MM.1S (cell line): Measurements from ENCODE around the gene DOCK4.

Source experiments
- DNase-seq: peaks from one replicate; pipeline ENCODE4 v3.0.0-alpha.2; 2015
- H2AFZ ChIP-seq: fragments of 300-600 bp; sonication (generic); 2 replicates; pipeline ENCODE4 v1.6.0; 2016; ENCODE audit warnings: antibody characterized with exemption, low read length
- H3F3A ChIP-seq: fragments of 300-600 bp; sonication (generic); 2 replicates; pipeline ENCODE4 v1.6.1; 2016; ENCODE audit warnings: mild to moderate bottlenecking, antibody characterized with exemption, low read length, moderate library complexity, mixed read lengths; ENCODE audit not compliant: insufficient read depth
- H3K27ac ChIP-seq: fragments of 300-600 bp; sonication (generic); 2 replicates; pipeline ENCODE4 v1.5.1; 2016; ENCODE audit warnings: mild to moderate bottlenecking, low read length
- H3K27me3 ChIP-seq: fragments of 300-600 bp; sonication (generic); replicated peaks from 2 replicates; pipeline ENCODE4 v1.6.0; 2016; ENCODE audit warnings: low read length; ENCODE audit not compliant: insufficient read depth
- H3K36me3 ChIP-seq: fragments of 300-600 bp; sonication (generic); replicated peaks from 2 replicates; pipeline ENCODE4 v1.6.1; 2016; ENCODE audit warnings: mild to moderate bottlenecking, low read length, mixed read lengths; ENCODE audit not compliant: insufficient read depth
- H3K4me1 ChIP-seq: fragments of 300-600 bp; sonication (generic); 2 replicates; pipeline ENCODE4 v1.6.1; 2016; ENCODE audit warnings: low read length, mixed read lengths
- H3K4me2 ChIP-seq: fragments of 300-600 bp; sonication (generic); 2 replicates; pipeline ENCODE4 v1.6.0; 2016; ENCODE audit warnings: low read depth, low read length
- H3K4me3 ChIP-seq: fragments of 300-600 bp; sonication (generic); 2 replicates; pipeline ENCODE4 v1.5.1; 2016; ENCODE audit warnings: low read length, mixed read lengths
- H3K79me2 ChIP-seq: fragments of 300-600 bp; sonication (generic); 2 replicates; pipeline ENCODE4 v1.6.1; 2016; ENCODE audit warnings: mixed run types, low read length, mixed read lengths
- H3K9ac ChIP-seq: fragments of 300-600 bp; sonication (generic); 2 replicates; pipeline ENCODE4 v1.6.1; 2016; ENCODE audit warnings: low read length, mixed read lengths
- H3K9me2 ChIP-seq: fragments of 300-600 bp; sonication (generic); replicated peaks from 2 replicates; pipeline ENCODE4 v1.6.1; 2016; ENCODE audit warnings: mild to moderate bottlenecking, low read length, mixed read lengths; ENCODE audit not compliant: insufficient read depth
- H3K9me3 ChIP-seq: fragments of 300-600 bp; sonication (generic); replicated peaks from 2 replicates; pipeline ENCODE4 v1.6.1; 2016; ENCODE audit warnings: mild to moderate bottlenecking, low read length, mixed read lengths; ENCODE audit not compliant: insufficient read depth
- H4K20me1 ChIP-seq: fragments of 300-600 bp; sonication (generic); 2 replicates; pipeline ENCODE4 v1.6.1; 2016; ENCODE audit warnings: mild to moderate bottlenecking, low read length, moderate library complexity, mixed read lengths; ENCODE audit not compliant: insufficient read depth
- CTCF ChIP-seq: fragments of 300-600 bp; sonication (generic); IDR thresholded peaks from 2 replicates; pipeline ENCODE4 v1.5.1; 2016; ENCODE audit warnings: antibody characterized with exemption, low read length, mixed read lengths
- EZH2 ChIP-seq: fragments of 300-600 bp; sonication (generic); optimal IDR thresholded peaks from 2 replicates; pipeline ENCODE3; 2017; ENCODE audit warnings: low read depth, mild to moderate bottlenecking, antibody characterized with exemption, low read length, mixed read lengths
- EZH2phosphoT487 ChIP-seq: fragments of 300-600 bp; sonication (generic); IDR thresholded peaks from 2 replicates; pipeline ENCODE4 v1.6.1; 2018; ENCODE audit warnings: antibody characterized with exemption, low read length

The DOCK4 gene

GRCh38 chr7:112052498-112052897 lies 153.7 kb downstream of the DOCK4 start:
- no peak overlapping the region for H3K27ac ChIP-seq
- no peaks in the 10 kb centered on the region for H3K9me3 ChIP-seq
- no peak overlapping the region for H3K9ac ChIP-seq
- no peaks in the 10 kb centered on the region for H3K9me2 ChIP-seq
- H2AFZ ChIP-seq, result no peak overlapping the region
- peaks cover 10% of the 10 kb centered on the region; the same call in 1 of the 2 replicates for H3F3A ChIP-seq
- H4K20me1 ChIP-seq, result no peaks in the 10 kb centered on the region
- H3K4me3 ChIP-seq, result no peak overlapping the region
- H3K4me2 ChIP-seq, result no peak overlapping the region
- DNase-seq, result no peak
- H3K79me2 ChIP-seq, result peaks cover 80% of the 10 kb centered on the region
- no peak for TF ChIP-seq CTCF
- no peak for TF ChIP-seq EZH2phosphoT487
- TF ChIP-seq EZH2, result no peak
- H3K36me3 ChIP-seq, result no peaks in the 10 kb centered on the region
- H3K27me3 ChIP-seq, result no peaks in the 10 kb centered on the region
- peaks cover 32% of the 10 kb centered on the region for H3K4me1 ChIP-seq

- Histone ChIP-seq H3K27me3 (no peaks in the 10 kb centered on the region), H4K20me1 (no peaks in the 10 kb centered on the region), H3K36me3 (no peaks in the 10 kb centered on the region), H3K4me2 (no peak overlapping the region), H3K9me2 (no peaks in the 10 kb centered on the region), H3F3A (no peaks in the 10 kb centered on the region), H3K4me1 (peaks cover 13% of the 10 kb centered on the region), H3K4me3 (no peak overlapping the region), H2AFZ (no peak overlapping the region), H3K79me2 (peaks cover 85% of the 10 kb centered on the region), H3K27ac (no peak overlapping the region), H3K9me3 (no peaks in the 10 kb centered on the region), H3K9ac (no peak overlapping the region)
- no peak for DNase-seq
- TF ChIP-seq EZH2phosphoT487 (no peak), CTCF (no peak), EZH2 (no peak)
These were observed 155.8 kb downstream of the DOCK4 start for GRCh38 chr7:112050250-112050881.

GRCh38 chr7:112049555-112050249 lies 156.5 kb downstream of the DOCK4 start:
- Histone ChIP-seq H3K4me3 (no peak overlapping the region), H3K4me2 (no peak overlapping the region), H2AFZ (no peak overlapping the region), H3K36me3 (no peaks in the 10 kb centered on the region), H3K9ac (no peak overlapping the region), H3K27ac (no peak overlapping the region), H3K79me2 (peaks cover 85% of the 10 kb centered on the region), H3K27me3 (no peaks in the 10 kb centered on the region), H3F3A (no peaks in the 10 kb centered on the region), H4K20me1 (no peaks in the 10 kb centered on the region), H3K9me2 (no peaks in the 10 kb centered on the region), H3K9me3 (no peaks in the 10 kb centered on the region), H3K4me1 (peaks cover 6% of the 10 kb centered on the region)
- TF ChIP-seq EZH2phosphoT487, result no peak
- no peak for TF ChIP-seq EZH2
- TF ChIP-seq CTCF, result no peak
- no peak for DNase-seq
